Gastroesophageal sphincter (tissue), 3 donors: Measurements from ENCODE around the gene DCPS.

ENCODE experiments used
- CTCF ChIP-seq, 4 experiments: fragments of 200-600 bp in 2 of 4; fragments of 450-650 bp in 2 of 4; sonication (generic) in 1 of 4; IDR thresholded peaks; one replicate each; pipeline ENCODE4 v1.5.1; 2017 to 2019; ENCODE audit warnings: antibody characterized with exemption in 4 of 4, mild to moderate bottlenecking in 2 of 4, moderate library complexity in 2 of 4
- EP300 ChIP-seq: sonication (generic); formaldehyde crosslinking; IDR thresholded peaks from one replicate; pipeline ENCODE4 v1.6.1; 2017; ENCODE audit warnings: antibody characterized with exemption, mild to moderate bottlenecking
- POLR2A ChIP-seq, 2 donors: fragments of 450-650 bp; IDR thresholded peaks; one replicate each; pipeline ENCODE4 v1.6.1; 2017; ENCODE audit warnings: antibody characterized with exemption in 2 of 2, mild to moderate bottlenecking in 2 of 2, moderate library complexity in 1 of 2

- TF ChIP-seq CTCF (IDR thresholded peaks at IDR 0.05) (no peak), POLR2A (IDR thresholded peaks at IDR 0.05) (no peak), EP300 (no peak)
Observed at GRCh38 chr11:126345283-126345682, 41.4 kb downstream of the DCPS start.
